ENCODE measurements around the gene UBE2I.
"Not testable (repeated sequence)": the region's sequence is repeated elsewhere in the genome, so short reads cannot be mapped to it uniquely, and the experiment has no call there.

Gene UBE2I

GRCh38 chr16:1293921-1294656 lies 15.3 kb upstream of the UBE2I start:
- FAIRE-seq, result no peak

- FAIRE-seq, result no peak
Observed at GRCh38 chr16:1295465-1295864, 14.0 kb upstream of the UBE2I start.

GRCh38 chr16:1296688-1297017 lies 12.8 kb upstream of the UBE2I start:
- not testable (repeated sequence) for FAIRE-seq

- FAIRE-seq, result no peak
Observed at GRCh38 chr16:1297018-1297696, 12.3 kb upstream of the UBE2I start.

- no peak for FAIRE-seq
Observed at GRCh38 chr16:1298406-1298805, 11.0 kb upstream of the UBE2I start.

DNA sequence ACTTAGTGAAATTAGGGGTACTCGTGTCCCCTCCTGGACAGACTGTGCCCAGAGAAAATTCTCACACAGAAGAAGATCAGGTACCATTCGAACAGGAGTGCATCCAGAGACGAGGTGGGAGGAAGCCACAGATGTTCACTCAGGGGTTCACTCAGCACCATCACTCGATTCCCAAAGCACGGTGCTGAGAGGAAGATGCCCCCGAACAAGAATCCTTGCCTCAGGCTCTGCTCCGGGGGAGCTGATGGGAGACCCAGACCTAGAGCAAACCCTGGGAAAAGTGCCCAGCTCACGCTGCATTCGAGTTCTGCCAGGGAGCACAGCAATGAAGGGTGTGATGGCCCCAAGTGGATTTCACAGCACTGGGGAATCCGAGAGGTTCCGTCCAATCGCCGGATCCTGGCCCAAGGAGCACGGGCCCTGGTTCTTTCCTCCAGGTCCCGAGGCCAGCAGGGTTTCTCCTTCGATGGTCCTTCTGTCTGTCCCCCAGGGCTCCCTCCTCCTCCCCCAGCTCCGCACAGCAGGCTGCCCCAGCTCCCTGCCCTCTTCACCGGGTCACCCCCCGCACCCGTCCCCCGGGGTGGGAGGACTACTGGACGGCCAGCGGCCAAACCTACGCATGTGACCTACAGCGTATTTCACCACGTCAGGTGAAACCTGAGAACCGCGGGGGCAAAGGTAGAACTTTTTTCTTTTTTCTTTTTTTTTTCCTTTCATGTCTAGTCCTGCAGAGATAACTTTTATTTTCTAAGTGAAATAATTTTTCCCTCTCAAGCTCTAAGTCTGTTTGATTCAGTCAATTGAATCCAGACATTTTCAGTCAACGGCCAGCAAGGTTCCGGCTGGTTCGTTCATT lies 10.2 kb upstream of the UBE2I start:
- no peak for FAIRE-seq

DNA sequence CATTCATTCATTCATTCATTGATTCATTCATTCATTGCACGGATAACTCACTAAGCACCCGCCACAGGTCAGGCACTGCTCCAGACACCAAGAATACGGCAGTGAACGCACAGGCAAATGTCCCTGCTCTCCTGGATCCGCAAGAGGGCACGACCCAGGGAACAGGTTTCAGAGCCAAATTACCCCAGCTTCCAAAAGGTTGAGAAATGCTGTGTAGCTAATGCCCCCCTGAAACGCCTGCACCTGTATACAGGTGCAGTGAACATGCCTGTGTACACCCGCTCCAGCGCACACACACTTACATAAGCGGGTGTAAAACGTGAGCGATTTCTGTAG lies 9.6 kb upstream of the UBE2I start:
- no peak for FAIRE-seq

GRCh38 chr16:1300664-1301476 lies 8.6 kb upstream of the UBE2I start:
- no peak for FAIRE-seq

GRCh38 chr16:1301562-1301961 lies 7.9 kb upstream of the UBE2I start:
- no peak for FAIRE-seq

- FAIRE-seq, result no peak
Observed at GRCh38 chr16:1305823-1306222, 3.6 kb upstream of the UBE2I start.

DNA sequence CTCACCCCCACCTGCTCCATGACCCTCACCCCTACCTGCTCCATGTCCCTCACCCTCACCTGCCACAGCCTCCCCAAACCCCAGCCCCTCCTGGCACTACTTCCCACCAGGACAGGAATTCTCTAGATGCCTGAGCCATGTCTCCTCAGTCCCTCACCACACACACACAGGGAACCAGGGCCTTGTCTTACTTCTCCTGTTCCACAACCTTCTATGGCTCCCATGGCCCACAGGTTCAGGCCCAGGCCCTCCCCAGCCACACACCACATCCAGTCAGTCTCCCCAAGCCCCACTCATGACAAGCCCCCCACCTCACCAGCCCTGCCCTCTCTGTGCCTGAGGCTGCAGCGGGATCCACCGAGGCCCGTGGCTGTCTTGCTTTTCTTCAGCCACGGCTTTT lies 3.1 kb upstream of the UBE2I start:
- FAIRE-seq, result no peak

DNA sequence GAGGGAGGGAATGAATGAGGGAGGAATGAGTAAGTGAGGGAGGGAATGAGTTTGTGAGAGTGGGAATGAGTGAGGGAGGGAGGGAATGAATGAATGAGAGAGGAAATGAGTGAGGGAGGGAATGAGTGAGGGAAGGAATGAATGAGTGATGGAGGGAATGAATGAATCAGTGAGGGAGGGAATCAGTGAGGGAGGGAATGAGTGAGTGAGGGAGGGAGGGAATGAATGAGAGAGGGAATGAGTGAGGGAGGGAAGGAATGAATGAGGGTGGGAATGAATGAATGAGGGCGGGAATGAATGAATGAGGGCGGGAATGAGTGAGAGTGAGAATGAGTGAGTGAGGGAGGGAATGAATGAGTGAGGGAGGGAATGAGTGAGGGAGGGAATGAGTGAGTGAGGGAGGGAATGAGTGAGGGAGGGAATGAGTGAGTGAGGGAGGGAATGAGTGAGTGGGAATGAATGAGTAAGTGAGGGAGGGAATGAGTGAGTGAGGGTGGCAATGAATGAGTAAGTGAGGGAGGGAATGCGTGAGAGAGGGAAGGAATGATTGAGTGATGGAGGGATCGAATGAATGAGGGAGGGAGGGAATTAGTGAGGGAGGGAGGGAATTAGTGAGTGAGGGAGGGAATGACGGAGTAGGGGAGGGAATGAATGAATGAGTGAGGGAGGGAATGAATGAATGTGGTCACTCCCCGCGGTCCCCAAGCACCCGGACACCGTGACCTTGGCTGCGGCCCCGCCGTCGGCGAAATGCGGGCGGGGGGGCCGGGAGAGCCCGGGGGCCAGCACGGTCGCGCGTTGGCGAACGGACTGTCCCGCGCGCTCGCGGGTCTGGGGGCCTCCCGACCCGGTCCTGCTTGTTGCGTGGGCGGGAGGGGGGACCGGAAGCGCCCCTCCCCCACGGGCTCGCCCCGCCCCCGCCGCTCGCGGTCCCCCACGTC lies 1.1 kb upstream of the UBE2I start:
- FAIRE-seq, result no peak

- no peak for FAIRE-seq
Observed at GRCh38 chr16:1309888-1310831, 724 bp downstream of the UBE2I start.

DNA sequence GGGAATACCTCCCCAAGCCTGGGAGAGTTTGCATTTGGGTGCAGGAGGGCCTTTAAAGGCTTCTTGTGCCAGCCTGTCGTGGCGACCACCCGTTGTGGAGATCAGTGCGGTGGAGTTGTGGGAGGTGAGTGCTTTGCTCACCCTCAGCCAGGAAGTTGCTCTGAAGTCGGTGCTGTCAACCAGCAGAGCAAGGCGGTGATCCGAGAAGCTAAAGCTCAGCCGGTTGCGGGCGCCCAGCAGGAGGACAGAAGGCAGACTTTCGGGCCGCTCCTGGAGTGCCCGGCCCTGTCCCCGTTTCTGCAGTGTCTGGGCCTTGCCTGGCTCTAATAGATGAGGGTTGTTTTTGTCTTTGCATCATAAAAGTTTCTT lies 1.4 kb downstream of the UBE2I start:
- no peak for FAIRE-seq

- no peak for FAIRE-seq
Observed at GRCh38 chr16:1311212-1311737, 1.8 kb downstream of the UBE2I start.

DNA sequence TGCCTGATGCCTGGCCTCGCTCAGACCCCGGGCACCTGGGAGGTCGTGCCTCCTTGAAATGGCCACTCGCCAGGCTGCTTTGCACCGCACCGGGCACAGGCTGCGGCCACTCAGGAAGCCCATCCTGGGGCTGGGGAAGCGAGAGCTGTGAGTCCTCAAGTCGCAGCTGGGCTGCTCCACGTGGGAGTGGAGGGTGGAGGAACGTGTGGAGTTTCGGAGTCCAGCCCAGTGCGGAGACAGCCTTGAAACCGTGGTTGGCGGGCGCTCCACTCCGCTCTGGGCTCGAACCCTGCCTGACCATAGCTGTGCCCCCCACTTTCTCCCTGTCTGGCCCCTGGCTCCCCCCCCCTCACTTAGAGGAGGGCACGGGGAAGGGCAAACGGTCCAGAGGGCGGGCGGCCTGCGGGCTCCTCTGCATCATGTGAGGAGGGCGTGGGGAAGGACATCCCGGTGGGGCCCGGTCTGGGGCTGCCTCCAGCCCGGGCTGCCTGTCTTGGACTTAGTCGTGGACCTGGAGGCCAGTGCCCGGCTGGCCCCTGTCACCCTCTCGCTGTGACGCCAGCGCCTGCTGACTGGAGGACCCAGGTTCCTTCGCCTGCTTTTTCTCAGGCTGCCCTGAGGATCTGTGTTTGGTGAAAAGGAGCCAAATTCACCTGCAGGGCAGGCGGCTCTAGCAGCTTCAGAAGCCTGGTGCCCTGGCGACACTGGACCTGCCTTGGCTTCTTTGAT lies 2.5 kb downstream of the UBE2I start:
- no peak for FAIRE-seq

GRCh38 chr16:1312467-1312816 lies 3.0 kb downstream of the UBE2I start:
- no peak for FAIRE-seq

- FAIRE-seq, result no peak
Observed at GRCh38 chr16:1312903-1313302, 3.5 kb downstream of the UBE2I start.

- FAIRE-seq, result no peak
Observed at GRCh38 chr16:1313721-1314369, 4.4 kb downstream of the UBE2I start.
